HCT116 (cell line): Measurements from ENCODE around the gene AMZ1. TPM values are rescaled to one million over a fixed set of nuclear protein-coding genes. Genes with fewer than 3 reads are reported as not detected.

ENCODE experiments used
- ATAC-seq: fragments of 200-7000 bp; cut with Tn5 transposase; 2 replicates; pipeline ENCODE4 v1.9.1; 2020; ENCODE audit warnings: mild to moderate bottlenecking, moderate library complexity
- BruUV-seq: library from RNA; stranded (reverse); fragments of 400-500 nt; replicated peaks from 2 replicates; lab custom pipeline; 2021; lab: Mats Ljungman, UMichigan
- CTCF ChIA-PET: fragments of 300-600 bp; sonication (Branson Sonifier 250); formaldehyde crosslinking; loops from one replicate; lab custom pipeline; 2021; ENCODE audit warnings: antibody characterized with exemption; lab: Charles Lee
- POLR2A ChIA-PET: fragments of 300-600, 350-600 bp; sonication (Branson Sonifier 250); formaldehyde crosslinking; loops from one replicate; lab custom pipeline; 2021; ENCODE audit warnings: antibody characterized with exemption; lab: Charles Lee
- RAD21 ChIA-PET, 2 experiments: fragments of 300-600 bp; sonication (Branson Sonifier 250); formaldehyde crosslinking; loops; one replicate each; lab custom pipeline; 2023; ENCODE audit warnings: low total read pairs in 2 of 2; ENCODE audit not compliant: uncharacterized antibody in 2 of 2, unreplicated experiment in 2 of 2, low non-redundant PET in 1 of 2; lab: Charles Lee
- DNase-seq: peaks from one replicate; pipeline ENCODE4 v3.0.0-alpha.2; 2010; ENCODE audit warnings: low read depth, low spot score
- H2AFZ ChIP-seq: fragments of 200-600 bp; shearing (Covaris generic), sonication (generic); 2 replicates; pipeline ENCODE4 v1.6.1; 2017; ENCODE audit warnings: low read depth, mixed run types, mixed read lengths, antibody characterized with exemption, low read length; ENCODE audit not compliant: poor library complexity, severe bottlenecking
- H3K27ac ChIP-seq: 2 replicates; pipeline ENCODE4 v1.5.1; 2012; ENCODE audit warnings: low read depth, low read length
- H3K27me3 ChIP-seq: fragments of 200-600 bp; sonication (generic); 2 replicates; pipeline ENCODE4 v1.6.1; 2016; ENCODE audit warnings: mixed run types, low read length, mixed read lengths; ENCODE audit not compliant: insufficient read depth
- H3K36me3 ChIP-seq, 2 experiments: fragments of 200-500 bp in 1 of 2; fragments of 200-600 bp in 1 of 2; sonication (Bioruptor generic) in 1 of 2; sonication (generic) in 1 of 2; 2 replicates each; pipeline versions ENCODE4 v1.5.1 to v1.6.1; 2014 to 2016; ENCODE audit warnings: low read length in 2 of 2, inconsistent platforms in 1 of 2, mixed read lengths in 1 of 2, mixed run types in 1 of 2; ENCODE audit not compliant: insufficient read depth in 2 of 2, control insufficient read depth in 1 of 2
- H3K4me1 ChIP-seq, 2 experiments: fragments of 200-600 bp in 1 of 2; sonication (generic) in 1 of 2; 2 replicates each; pipeline versions ENCODE4 v1.5.1 to v1.6.1; 2012 to 2017; ENCODE audit warnings: low read length in 2 of 2, inconsistent platforms in 1 of 2, mild to moderate bottlenecking in 1 of 2, mixed read lengths in 1 of 2, mixed run types in 1 of 2, moderate library complexity in 1 of 2; ENCODE audit not compliant: insufficient read depth in 2 of 2, control insufficient read depth in 1 of 2
- H3K4me2 ChIP-seq: fragments of 200-600 bp; sonication (generic); 2 replicates; pipeline ENCODE4 v1.6.1; 2017; ENCODE audit warnings: mixed run types, low read length, mixed read lengths
- H3K4me3 ChIP-seq, 2 experiments: fragments of 200-600 bp in 1 of 2; sonication (generic) in 1 of 2; replicated peaks in 1 of 2; 2 replicates each; pipeline ENCODE4 v1.5.1; 2011 to 2016; ENCODE audit warnings: low read length in 2 of 2, control low read depth in 1 of 2, low read depth in 1 of 2, mild to moderate bottlenecking in 1 of 2, mixed read lengths in 1 of 2, mixed run types in 1 of 2
- H3K79me2 ChIP-seq: fragments of 200-600 bp; sonication (generic); 2 replicates; pipeline ENCODE4 v1.6.1; 2017; ENCODE audit warnings: mild to moderate bottlenecking, mixed run types, low read length, moderate library complexity, mixed read lengths; ENCODE audit not compliant: insufficient read depth
- H3K9ac ChIP-seq: fragments of 200-600 bp; sonication (generic); 2 replicates; pipeline ENCODE4 v1.6.1; 2016; ENCODE audit warnings: low read length, mixed read lengths
- H3K9me2 ChIP-seq: fragments of 200-600 bp; sonication (generic), shearing (Covaris generic); 2 replicates; pipeline ENCODE4 v1.6.1; 2017; ENCODE audit warnings: mixed run types, mild to moderate bottlenecking, moderate library complexity; ENCODE audit not compliant: insufficient read depth
- H3K9me3 ChIP-seq, 2 experiments: fragments of 200-500 bp in 1 of 2; fragments of 200-600 bp in 1 of 2; sonication (Bioruptor generic) in 1 of 2; sonication (generic) in 1 of 2; 2 replicates each; pipeline ENCODE4 v1.6.1; 2014 to 2017; ENCODE audit warnings: low read length in 2 of 2, mixed read lengths in 2 of 2, inconsistent platforms in 1 of 2, low read depth in 1 of 2, mild to moderate bottlenecking in 1 of 2, mixed run types in 1 of 2, moderate library complexity in 1 of 2; ENCODE audit not compliant: control insufficient read depth in 1 of 2, insufficient read depth in 1 of 2
- H4K20me1 ChIP-seq: fragments of 200-600 bp; sonication (generic), shearing (Covaris generic); 2 replicates; pipeline ENCODE4 v1.6.1; 2017; ENCODE audit warnings: mixed run types, mild to moderate bottlenecking, moderate library complexity; ENCODE audit not compliant: insufficient read depth
- CEBPB ChIP-seq: IDR thresholded peaks from 2 replicates; pipeline ENCODE4 v1.6.1; 2012; ENCODE audit warnings: low read depth
- EGR1 ChIP-seq: IDR thresholded peaks from 2 replicates; pipeline ENCODE4 v1.6.1; 2012; ENCODE audit warnings: low read depth
- ELF1 ChIP-seq: IDR thresholded peaks from 2 replicates; pipeline ENCODE4 v1.6.1; 2012; ENCODE audit warnings: low read depth, borderline replicate concordance
- EZH2 ChIP-seq: fragments of 200-600 bp; sonication (generic); IDR thresholded peaks from 2 replicates; pipeline ENCODE4 v1.6.1; 2017; ENCODE audit warnings: antibody characterized with exemption, mixed run types
- FOSL1 ChIP-seq: IDR thresholded peaks from 2 replicates; pipeline ENCODE4 v1.6.1; 2012; ENCODE audit warnings: low read depth
- JUND ChIP-seq: IDR thresholded peaks from 2 replicates; pipeline ENCODE4 v1.6.1; 2012
- POLR2A ChIP-seq: IDR thresholded peaks from 2 replicates; pipeline ENCODE4 v1.7.0; 2011; ENCODE audit warnings: borderline replicate concordance; ENCODE audit not compliant: insufficient read depth, insufficient read length; ENCODE audit errors: extremely low read depth
- POLR2AphosphoS5 ChIP-seq: IDR thresholded peaks from 2 replicates; pipeline ENCODE4 v1.6.1; 2011; ENCODE audit warnings: mild to moderate bottlenecking, low read depth, low read length, moderate library complexity
- SIN3A ChIP-seq: IDR thresholded peaks from 2 replicates; pipeline ENCODE4 v1.6.1; 2012; ENCODE audit warnings: low read depth
- SP1 ChIP-seq: IDR thresholded peaks from 2 replicates; pipeline ENCODE4 v1.6.1; 2012; ENCODE audit warnings: low read depth
- SRF ChIP-seq: IDR thresholded peaks from 2 replicates; pipeline ENCODE4 v1.6.1; 2012; ENCODE audit warnings: low read depth
- TCF7L2 ChIP-seq: IDR thresholded peaks from 2 replicates; pipeline ENCODE4 v1.7.0; 2011; ENCODE audit warnings: borderline replicate concordance, inconsistent platforms; ENCODE audit not compliant: insufficient read depth, insufficient read length; ENCODE audit errors: extremely low read depth
- YY1 ChIP-seq: IDR thresholded peaks from 2 replicates; pipeline ENCODE4 v1.6.1; 2011; ENCODE audit warnings: low read length, low read depth, moderate library complexity, mild to moderate bottlenecking; ENCODE audit not compliant: insufficient replicate concordance; ENCODE audit errors: extremely low read depth
- ZFX ChIP-seq: fragments of 450-650 bp; IDR thresholded peaks from 2 replicates; pipeline ENCODE4 v1.6.1; 2017
- ZNF274 ChIP-seq: fragments of 200-500 bp; sonication (Bioruptor generic); IDR thresholded peaks from 2 replicates; pipeline ENCODE4 v1.6.1; 2014; ENCODE audit warnings: mild to moderate bottlenecking, low read depth, low read length, inconsistent platforms
- intact Hi-C: fragments of 100-400 bp; cut with micrococcal nuclease; formaldehyde crosslinking; loops from 2 replicates; pipeline ENCODE4 v1.10.0; 2022
- total RNA-seq: library from RNA; stranded (reverse); gene quantifications from one replicate; pipeline ENCODE4 v1.2.1, GENCODE V29; 2021; ENCODE audit not compliant: unreplicated experiment
- TF ChIP-seq, protein P1 (sequence below), 3 experiments: fragments of 200-600 bp in 1 of 3; sonication (generic) in 1 of 3; IDR thresholded peaks in 2 of 3; conservative IDR thresholded peaks in 1 of 3; 2 replicates each; pipeline ENCODE4 v1.5.1; 2012 to 2017; ENCODE audit warnings: low read depth in 2 of 3, low read length in 2 of 3, antibody characterized with exemption in 1 of 3, borderline replicate concordance in 1 of 3, control low read depth in 1 of 3, mild to moderate bottlenecking in 1 of 3, mixed read lengths in 1 of 3, mixed run types in 1 of 3, moderate library complexity in 1 of 3; ENCODE audit not compliant: insufficient read depth in 1 of 3
- TF ChIP-seq, protein P2 (sequence below): IDR thresholded peaks from 2 replicates; pipeline ENCODE4 v1.6.1; 2012
- TF ChIP-seq, protein P3 (sequence below): IDR thresholded peaks from 2 replicates; pipeline ENCODE4 v1.6.1; 2011; ENCODE audit warnings: mild to moderate bottlenecking, low read length, moderate library complexity; ENCODE audit not compliant: insufficient replicate concordance; ENCODE audit errors: extremely low read depth

AMZ1 gene
- total RNA-seq, 1 experiment from 2014 or later, result not detected

GRCh38 chr7:2640846-2641316 is 47.1 kb upstream of the AMZ1 start:
- POLR2A ChIA-PET, result no interaction called here

More at GRCh38 chr7:2640846-2641316, 47.1 kb upstream of the AMZ1 start:
- ChIA-PET RAD21 (no interaction called here), CTCF (no interaction called here)
- Histone ChIP-seq H4K20me1 (no peaks in the 10 kb centered on the region), H3K27me3 (no peaks in the 10 kb centered on the region), H3K4me1 (peaks cover 11% of the 10 kb centered on the region in 2 experiments; a peak in 2 of 4 replicates), H3K36me3 (no peaks in the 10 kb centered on the region), H3K79me2 (no peaks in the 10 kb centered on the region), H3K9ac (no peak overlapping the region), H3K27ac (no peak overlapping the region), H3K4me2 (no peak overlapping the region), H2AFZ (no peak overlapping the region), H3K4me3 (no peak overlapping the region), H3K9me3 (no peaks in the 10 kb centered on the region), H3K9me2 (no peaks in the 10 kb centered on the region)
- DNase-seq, result no peak
- intact Hi-C loops, result no loop called here
- no peak for TF ChIP-seq POLR2A
- TF ChIP-seq ZNF274, result no peak
- TF ChIP-seq, protein P1, sequence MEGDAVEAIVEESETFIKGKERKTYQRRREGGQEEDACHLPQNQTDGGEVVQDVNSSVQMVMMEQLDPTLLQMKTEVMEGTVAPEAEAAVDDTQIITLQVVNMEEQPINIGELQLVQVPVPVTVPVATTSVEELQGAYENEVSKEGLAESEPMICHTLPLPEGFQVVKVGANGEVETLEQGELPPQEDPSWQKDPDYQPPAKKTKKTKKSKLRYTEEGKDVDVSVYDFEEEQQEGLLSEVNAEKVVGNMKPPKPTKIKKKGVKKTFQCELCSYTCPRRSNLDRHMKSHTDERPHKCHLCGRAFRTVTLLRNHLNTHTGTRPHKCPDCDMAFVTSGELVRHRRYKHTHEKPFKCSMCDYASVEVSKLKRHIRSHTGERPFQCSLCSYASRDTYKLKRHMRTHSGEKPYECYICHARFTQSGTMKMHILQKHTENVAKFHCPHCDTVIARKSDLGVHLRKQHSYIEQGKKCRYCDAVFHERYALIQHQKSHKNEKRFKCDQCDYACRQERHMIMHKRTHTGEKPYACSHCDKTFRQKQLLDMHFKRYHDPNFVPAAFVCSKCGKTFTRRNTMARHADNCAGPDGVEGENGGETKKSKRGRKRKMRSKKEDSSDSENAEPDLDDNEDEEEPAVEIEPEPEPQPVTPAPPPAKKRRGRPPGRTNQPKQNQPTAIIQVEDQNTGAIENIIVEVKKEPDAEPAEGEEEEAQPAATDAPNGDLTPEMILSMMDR (IDR thresholded peaks at IDR 0.05 in 2 of 3, conservative IDR thresholded peaks at IDR 0.05 in 1 of 3; ENCODE audit: borderline replicate concordance in 1 of 3, insufficient read depth in 1 of 3, low read depth in 2 of 3, low read length in 2 of 3), result no peak
- no peak for TF ChIP-seq TCF7L2
- TF ChIP-seq ZFX, result no peak
- no peak for TF ChIP-seq EGR1
- no peak for TF ChIP-seq SRF
- TF ChIP-seq POLR2AphosphoS5, result no peak
- TF ChIP-seq SIN3A, result no peak
- TF ChIP-seq CEBPB, result no peak
- TF ChIP-seq ELF1, result no peak
- TF ChIP-seq, protein P2, sequence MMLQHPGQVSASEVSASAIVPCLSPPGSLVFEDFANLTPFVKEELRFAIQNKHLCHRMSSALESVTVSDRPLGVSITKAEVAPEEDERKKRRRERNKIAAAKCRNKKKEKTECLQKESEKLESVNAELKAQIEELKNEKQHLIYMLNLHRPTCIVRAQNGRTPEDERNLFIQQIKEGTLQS, result no peak
- no peak for TF ChIP-seq FOSL1
- no peak for TF ChIP-seq EZH2
- no peak for TF ChIP-seq YY1
- TF ChIP-seq SP1, result no peak
- TF ChIP-seq, protein P3, sequence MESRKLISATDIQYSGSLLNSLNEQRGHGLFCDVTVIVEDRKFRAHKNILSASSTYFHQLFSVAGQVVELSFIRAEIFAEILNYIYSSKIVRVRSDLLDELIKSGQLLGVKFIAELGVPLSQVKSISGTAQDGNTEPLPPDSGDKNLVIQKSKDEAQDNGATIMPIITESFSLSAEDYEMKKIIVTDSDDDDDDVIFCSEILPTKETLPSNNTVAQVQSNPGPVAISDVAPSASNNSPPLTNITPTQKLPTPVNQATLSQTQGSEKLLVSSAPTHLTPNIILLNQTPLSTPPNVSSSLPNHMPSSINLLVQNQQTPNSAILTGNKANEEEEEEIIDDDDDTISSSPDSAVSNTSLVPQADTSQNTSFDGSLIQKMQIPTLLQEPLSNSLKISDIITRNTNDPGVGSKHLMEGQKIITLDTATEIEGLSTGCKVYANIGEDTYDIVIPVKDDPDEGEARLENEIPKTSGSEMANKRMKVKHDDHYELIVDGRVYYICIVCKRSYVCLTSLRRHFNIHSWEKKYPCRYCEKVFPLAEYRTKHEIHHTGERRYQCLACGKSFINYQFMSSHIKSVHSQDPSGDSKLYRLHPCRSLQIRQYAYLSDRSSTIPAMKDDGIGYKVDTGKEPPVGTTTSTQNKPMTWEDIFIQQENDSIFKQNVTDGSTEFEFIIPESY, result no peak
- no peak for TF ChIP-seq JUND
- BruUV-seq, result no TSS peak
- no peak for ATAC-seq
